GM19351 (cell line): ENCODE measurements around the gene AGPS.
A peak's percentile ranks its signal among the peaks of the same experiment; 100 is the strongest.

ENCODE experiments used
- ATAC-seq: cut with Tn5 transposase; IDR thresholded peaks from one replicate; pipeline ENCODE4 v1.9.1; 2021; ENCODE audit warnings: mild to moderate bottlenecking, moderate library complexity; ENCODE audit not compliant: unreplicated experiment

Gene AGPS

DNA sequence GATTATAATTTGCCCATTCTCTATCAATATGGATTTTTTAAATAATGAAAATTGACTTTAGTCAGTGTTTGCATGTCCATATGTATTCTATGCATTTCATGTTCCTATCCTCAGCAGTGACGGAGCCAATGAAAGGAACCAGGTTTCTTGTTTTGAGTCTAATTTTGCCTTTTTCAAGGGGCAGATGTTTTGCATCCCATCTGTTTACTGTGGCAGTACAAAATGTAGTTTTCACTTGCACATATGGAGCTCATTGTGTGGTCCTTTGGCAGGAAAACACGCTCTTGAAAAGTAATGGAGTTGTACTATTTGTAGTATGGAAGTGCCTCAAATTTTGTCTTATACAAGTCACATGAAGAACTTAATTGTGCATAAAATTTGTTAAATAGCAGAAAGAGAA lies 127.8 kb downstream of the AGPS start:
- ATAC-seq, result no peak

DNA sequence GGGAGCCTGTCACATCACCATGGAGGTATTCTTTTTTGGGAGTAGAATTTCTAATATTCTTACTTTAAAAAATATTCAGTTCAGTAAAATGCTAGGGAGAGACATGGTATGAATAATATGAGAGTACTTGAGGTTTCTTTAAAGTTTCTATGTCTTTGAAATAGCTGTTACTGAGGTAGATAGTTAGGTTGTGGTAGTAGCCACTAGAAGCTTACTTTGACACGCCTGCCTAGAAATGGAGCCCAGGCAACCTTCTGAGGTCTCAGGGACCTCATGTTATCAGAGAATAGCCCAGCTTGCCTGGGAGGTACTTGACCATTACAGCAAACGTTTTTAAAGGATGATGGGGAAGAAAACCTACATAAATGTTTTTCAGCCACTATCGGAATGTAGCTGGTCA lies 131.2 kb downstream of the AGPS start:
- ATAC-seq, result peak; percentile 48

DNA sequence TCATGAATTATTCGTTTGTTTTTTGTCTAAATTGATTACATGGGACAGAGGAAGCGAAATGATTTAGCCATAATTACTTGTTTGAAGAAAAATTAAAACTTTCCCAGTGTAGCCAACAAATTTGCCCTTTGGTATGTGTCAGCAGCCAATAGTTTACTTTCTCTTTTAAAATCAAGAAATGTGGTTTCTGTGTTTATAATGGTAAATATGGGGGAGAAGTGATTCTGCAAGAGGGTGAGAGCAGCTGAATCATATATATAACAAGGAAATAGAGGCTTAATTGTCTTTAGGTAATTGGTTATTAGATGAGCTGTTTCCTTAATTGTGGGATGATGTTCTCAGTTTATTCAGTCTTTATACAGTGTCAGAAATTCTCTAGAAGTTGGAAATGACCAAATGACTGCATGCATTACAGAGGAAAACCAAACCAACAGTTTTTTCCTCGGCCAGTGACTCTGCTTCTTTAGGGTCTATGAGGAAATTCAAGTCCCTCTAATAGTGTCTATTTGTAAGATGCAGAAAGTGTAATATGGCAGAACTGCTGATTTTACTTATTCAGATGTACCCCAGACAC lies 132.9 kb downstream of the AGPS start:
- no peak for ATAC-seq

DNA sequence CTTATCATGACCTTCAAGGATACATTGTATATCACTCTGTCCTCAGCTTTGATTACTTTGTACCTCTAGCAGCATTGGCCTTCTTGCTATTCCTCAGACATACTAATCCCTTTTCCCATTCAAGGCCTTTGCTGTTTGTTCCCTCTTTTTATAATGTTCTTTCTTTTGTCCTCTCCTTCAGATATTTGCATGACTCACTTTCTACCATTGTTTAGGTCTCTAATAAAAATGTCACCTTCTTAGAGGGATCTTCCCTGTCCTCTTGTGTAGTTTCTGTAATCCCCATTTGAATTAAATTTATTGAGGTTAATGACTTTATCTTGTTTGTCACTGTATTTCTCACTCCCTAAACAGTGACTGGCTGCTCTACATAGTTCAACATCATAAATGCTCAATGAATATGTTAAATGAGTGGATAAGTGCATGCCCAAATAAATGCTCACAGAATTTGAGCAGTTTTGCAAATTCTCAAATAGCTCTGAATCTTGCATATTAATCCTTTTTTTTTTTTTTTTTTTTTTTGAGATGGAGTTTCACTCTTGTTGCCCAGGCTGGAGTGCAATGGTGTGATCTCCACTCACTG lies 135.9 kb downstream of the AGPS start:
- ATAC-seq, result no peak

DNA sequence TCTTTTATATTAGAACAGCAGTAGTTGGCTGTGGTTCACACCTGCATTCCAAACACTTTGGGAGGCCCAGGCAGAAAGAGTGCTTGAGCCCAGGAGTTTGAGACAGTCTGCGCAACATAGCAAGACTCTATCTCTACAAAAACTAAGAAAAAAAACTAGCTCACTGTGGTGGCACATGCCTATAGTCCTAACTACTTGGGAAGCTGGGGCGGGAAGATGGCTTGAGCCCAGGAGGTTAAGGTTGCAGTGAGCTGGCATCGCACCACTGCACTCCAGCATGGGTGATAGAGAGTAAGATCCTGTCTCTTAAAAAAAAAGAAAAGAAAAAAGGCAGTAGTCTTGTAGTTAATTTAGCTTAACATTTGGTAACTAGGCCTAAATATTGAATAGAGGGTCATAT lies 136.6 kb downstream of the AGPS start:
- no peak for ATAC-seq

DNA sequence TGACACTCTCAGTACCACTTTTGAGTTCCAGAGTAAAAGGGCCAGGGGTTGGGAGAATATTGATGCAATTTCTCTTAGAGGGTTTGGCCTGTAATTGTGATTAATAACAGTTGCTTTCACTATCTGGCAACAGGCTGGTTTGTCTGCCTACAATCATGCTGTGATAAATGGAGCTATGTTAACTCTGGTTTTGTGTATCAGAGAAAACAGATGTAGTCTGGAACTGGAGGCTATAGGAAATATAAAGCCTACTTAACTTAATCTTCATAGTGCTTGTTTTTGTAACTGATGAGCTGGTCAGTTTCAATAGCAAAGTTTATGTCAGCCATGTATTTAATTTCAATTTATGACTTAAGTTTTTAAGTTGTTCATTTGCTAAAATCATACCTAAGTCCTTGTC lies 138.0 kb downstream of the AGPS start:
- ATAC-seq, result no peak

DNA sequence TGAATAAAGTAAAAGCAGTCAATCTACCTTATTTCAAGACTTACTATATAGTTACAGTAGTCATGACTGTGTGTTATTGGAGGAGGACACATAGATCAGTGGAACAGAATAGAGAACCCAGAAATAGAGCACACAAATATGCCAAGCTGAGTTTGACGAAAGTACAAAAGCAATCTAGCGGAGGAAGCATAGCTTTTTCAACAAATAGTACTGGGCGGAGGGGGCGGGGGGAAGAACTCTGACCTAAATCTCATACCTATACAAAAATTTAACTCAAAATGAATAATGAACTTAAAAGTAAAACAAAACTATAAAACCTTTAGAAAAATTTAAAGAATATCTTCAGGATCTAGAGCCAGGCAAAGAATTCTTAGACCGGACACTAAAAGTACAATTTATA lies 139.1 kb downstream of the AGPS start:
- ATAC-seq, result no peak

DNA sequence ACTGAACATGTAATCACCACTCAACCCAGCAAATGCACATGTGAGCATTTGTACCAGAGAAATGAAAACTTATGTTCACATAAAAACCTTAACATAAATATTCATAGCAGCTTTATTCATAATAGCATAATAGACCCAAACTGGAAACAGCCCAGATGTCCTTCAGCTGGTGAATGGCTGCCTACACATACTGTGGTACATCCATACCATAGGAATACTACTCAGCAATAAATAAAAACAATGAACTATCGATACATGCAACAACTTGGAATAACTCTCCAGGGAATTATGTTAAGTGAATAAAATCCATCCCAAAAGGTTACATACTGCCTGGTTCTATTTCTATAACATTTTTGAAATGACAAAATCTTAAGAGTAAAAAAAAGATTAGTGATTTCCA lies 140.0 kb downstream of the AGPS start:
- ATAC-seq, result no peak

DNA sequence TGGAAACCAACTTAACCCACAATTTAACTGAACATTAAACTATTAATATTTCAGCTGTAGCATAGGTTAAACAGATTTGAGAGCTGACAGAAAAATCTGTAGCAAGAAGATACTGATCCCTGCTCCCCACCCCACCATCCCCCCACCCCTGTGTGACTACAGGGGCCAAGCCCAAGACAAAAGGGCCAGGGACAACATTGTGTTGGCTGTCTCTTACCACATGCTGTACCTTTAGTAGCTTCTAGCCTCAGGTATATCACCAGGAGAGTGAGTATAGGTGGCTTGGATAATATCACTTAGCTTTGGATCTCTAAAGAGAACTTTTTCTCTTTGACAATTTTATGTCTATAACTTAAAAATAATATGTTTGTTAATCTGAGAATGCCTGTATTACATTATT lies 140.7 kb downstream of the AGPS start:
- no peak for ATAC-seq

DNA sequence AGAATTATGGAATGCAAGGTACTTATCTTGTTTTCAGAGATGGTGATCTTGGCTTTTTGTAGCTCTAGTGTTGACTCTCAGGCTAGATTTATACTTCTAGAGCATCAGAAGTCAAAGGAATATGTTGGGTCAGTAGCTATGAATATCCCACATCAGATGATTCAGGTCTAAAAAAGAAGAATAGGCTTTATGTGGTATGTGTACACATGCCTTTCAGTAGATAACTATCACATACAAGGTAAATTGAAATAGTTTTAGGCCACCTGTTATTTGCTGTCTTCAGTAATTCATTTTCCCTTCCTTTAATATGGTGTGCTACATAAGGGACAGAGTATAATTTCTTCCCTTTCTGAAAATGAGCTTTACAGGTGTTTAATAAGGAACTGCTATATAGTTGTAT lies 142.4 kb downstream of the AGPS start:
- no peak for ATAC-seq

DNA sequence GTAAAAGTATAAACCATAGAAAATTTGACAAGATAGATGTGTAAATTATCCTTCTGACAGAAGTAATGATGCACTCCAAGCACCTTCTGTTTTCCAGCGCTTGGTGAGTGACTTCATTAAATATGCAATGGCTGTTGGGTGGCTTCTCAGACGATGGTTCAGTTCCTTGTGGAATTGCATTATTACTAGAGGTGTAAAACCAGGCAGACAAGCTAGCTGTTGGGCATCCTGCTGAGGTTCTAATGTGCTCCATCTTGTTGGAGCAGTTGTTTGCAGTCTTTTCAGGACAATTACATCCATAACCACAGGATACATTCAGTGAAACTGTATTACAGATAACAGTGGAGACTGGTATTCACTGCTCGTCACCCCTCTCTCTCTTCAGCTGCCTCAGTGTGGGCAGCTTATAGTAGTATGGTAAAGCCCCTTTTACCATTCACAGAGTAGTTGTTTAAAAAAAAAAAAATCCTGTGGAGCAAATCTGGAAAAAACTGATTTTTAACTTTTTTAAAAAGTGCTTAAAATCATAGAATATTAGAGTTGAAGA lies 143.5 kb downstream of the AGPS start:
- no peak for ATAC-seq

DNA sequence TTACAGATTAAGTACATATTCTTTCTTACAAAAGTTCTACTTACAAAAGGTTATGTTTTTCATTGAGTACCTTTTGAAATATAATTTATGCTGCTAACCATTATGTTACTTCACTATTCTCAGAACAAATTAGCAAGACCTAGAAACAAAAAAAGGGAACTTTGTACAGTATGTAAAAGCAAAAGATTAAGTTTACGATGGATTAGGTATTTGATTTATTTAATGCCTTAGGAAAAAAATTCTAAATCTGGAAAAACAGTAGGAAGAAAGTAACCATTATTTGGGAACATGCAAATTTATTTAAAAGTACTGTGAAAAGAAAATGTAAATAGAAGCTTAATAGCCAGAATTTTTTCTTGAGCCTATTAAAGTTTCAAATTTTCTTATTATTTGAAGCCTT lies 144.6 kb downstream of the AGPS start:
- ATAC-seq, result no peak

DNA sequence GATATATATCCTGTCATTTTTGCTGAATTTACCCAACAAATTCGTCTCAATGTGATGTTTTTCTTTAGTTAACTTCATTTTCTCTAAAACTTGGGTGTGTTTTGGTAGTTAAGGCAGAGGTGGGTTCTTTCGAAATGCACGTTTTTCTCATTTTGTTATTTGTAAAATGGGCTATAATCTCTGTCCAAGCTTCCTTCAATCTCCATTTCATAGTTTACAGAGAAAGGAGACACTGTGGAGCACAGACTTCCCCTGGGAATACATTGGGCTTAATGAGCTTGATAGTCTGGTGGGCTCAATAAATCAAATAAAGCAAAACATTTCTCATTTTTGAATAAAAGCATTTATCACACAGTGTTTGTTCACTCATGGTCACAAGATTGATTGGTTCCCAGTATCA lies 145.1 kb downstream of the AGPS start:
- no peak for ATAC-seq

DNA sequence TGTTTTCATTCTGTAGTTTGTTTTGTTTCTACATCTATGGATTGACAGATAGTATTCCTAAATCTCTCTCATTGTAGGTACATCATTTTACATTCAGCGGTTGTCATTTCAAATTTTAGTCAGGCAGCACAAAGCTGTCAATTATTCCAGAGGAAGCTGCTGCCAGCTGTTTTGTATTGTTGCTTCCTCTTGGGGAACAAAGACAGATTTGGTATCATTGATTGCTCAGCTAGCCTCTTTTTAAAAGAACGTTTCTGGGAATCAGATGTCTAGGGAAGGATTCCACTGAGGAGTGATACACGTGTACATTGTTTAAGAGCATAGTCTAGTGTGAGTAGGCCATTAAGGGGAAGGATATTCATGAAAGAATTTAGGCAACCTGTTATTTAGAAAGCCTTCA lies 145.8 kb downstream of the AGPS start:
- no peak for ATAC-seq

DNA sequence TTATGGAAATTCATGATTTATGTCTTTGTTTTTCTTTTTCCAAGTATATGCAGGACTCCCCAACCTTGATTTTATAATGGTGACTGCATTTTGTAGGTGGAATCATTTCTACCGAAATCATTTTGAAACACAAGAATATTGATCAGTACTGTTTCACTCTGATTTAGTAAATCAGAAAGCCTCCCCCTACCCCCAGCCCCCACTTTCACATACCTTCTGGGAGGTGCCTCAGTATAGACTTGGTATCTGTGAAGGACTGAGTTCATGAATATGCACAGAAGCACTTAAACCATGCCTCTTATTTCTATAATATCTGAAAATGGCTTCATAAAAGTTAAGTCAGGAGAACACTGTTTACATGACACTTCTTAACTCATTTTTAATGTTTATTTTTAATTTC lies 147.7 kb downstream of the AGPS start:
- no peak for ATAC-seq

DNA sequence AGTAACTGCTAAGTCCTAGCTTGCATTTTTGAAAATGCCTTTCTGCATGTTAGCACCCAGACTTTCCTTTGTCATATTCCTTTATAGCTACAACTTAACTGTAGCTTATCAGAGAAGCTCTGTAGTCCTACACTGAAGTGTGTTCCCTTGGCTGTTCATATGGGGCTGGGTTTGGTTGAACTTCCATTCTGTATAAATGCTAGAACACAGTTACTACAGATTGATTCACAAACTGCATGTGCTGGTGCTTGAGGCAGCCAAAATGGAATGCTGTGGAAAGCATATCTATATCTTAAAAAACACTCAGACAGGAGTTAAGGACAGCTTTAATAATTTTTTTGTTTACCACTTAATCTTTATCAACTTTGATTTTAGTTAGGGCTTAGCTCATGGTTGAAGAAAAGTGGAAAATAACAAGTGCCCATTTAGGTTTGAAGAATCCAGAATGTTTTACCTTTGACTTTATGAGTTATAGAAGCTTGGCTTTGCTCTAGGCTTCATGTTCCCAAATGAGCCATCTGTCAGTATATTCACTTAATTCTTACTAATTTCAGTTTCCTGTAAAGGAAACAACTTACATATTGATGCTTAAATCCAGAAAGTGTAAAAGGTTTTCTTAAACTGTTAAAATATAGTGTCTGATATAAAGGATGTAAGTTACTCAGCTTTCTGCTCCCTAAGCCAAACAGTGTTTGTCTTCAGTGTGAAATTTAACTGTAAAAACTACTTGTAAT lies 148.9 kb downstream of the AGPS start:
- no peak for ATAC-seq

DNA sequence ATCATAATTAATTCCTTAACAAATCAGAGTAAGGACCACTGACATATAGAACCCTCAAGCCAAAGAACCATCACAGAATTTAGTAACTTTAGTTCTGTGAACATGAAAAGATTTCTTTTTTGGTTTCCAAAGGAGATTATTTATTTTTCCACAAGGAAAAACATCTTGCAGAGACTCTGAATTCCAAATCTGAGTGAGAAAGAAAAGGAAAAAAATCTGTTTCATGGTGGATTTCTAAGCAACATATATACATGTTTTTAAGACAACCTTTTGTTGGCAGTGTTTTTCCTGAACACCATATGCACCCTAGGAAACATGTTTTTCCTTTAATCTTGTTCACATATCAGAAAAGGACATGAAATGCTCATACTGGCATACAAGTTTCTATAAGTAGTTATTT lies 149.8 kb downstream of the AGPS start:
- ATAC-seq, result no peak

DNA sequence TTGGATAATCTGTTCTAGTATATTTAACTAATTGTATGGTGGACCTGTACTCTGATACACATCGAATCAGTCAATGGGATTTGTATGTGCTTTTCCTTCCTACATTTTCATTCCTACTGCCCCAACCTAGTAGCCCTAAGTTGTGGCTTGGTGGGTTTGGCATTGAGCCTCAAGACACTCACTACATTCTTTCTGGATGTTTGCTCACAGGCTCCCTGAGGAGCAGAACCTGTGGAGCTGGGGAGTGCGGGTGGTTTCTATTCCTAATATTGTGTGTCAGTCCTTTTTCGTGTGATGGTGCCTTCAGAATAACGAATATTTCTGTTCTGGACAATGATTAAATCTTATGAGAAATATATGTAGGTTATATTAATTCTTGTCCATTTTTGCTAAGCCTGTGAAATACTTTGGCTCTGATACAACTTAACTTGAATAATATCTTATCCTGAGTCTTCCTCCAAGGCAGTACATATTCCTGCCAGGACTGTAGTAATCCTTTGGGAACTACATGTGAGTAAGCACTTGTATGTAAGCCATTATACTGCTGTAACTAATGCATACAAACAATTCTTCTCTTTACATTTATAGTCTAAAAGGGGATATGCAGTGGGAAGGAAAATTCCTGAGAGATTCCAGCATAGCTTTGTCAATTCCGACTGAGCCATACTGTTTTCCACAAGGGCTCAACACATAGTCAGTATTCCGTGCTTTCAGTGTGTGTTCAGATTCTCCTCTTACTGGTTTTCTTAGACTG lies 150.6 kb downstream of the AGPS start:
- no peak for ATAC-seq

DNA sequence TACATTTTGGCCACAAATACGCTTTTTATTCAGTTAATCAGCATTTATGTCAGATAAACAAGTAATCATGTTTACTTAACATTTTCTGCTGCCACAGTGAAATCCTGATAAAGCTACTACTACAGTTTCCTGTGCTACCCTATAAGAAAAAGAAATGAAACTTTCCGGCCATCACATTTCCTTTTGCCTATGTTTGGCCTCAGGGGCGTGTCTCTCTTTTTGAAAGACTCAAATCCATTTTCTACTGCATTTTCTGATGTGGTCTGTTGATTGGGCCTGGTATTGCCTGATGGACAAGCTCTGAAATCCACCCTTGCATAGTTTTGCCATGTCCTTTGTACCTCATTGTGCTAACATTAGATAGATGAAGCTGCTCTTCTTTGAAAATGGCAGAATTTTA lies 152.6 kb downstream of the AGPS start:
- ATAC-seq, result no peak

DNA sequence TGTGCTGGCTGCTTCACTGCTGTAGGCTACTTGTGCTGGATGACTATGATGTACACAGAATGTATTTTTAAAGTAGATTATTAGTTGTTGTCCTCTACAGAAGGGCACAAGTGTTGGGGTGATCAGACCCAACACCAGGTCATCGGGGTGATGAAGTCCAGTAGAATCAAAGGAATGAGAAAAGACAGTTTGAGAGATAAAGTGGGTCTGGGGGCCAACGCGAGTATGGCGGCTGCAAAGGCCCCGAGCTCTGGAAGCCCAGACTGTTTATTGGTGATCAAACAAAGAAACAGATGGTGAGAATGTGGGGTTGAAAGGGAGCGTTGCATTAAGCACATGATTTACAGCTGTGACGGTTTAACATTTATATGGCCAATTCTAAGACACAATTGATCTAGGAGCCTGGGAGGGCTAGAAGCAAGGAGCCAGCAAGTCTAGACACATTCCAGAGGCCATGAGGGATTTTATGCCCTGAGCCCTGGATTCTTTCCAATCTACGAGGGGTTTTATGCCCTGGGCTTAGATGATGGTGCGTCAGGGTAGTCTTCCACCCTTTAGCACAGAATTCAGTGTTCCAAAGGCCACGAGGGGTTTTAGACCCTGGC lies 153.5 kb downstream of the AGPS start:
- ATAC-seq, result no peak

DNA sequence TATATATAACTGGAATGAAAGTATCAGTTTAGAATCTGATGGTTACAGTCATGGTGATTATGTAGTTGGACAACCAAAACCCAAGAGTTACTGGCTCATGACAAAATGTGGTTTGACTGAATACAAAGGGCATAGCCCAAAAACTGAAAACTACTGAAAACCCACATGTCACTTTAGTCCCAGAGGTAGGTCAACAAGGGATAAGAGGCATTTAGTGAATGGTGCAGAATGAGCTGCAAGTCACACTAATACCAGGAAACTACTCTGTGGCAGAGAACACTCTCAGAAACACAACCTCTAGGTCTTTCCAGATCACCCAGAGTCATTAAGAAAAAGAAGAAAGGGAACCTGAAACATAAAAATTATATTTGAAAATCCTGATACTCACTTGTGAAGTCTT lies 154.5 kb downstream of the AGPS start:
- peak; percentile 93 for ATAC-seq
